GM19438 (cell line): ENCODE results near the gene SVOP.
"Not testable (repeated sequence)": the region's sequence is repeated elsewhere in the genome, so short reads cannot be mapped to it uniquely, and the experiment has no call there.

Source experiments
- ATAC-seq: cut with Tn5 transposase; IDR thresholded peaks from one replicate; pipeline ENCODE4 v1.9.1; 2021; ENCODE audit warnings: low read depth; ENCODE audit not compliant: unreplicated experiment

Gene SVOP

GRCh38 chr12:108896336-108896735 lies 124.5 kb downstream of the SVOP start:
- ATAC-seq = no peak

- ATAC-seq = no peak
Measured at GRCh38 chr12:108895220-108895802, 125.6 kb downstream of the SVOP start.

- ATAC-seq = no peak
Measured at GRCh38 chr12:108890208-108890607, 130.7 kb downstream of the SVOP start.

- no peak for ATAC-seq
Measured at GRCh38 chr12:108888031-108888430, 132.8 kb downstream of the SVOP start.

GRCh38 chr12:108886873-108887629 lies 133.8 kb downstream of the SVOP start:
- no peak for ATAC-seq

GRCh38 chr12:108884116-108885012 lies 136.5 kb downstream of the SVOP start:
- no peak for ATAC-seq

GRCh38 chr12:108881953-108882352 lies 138.9 kb downstream of the SVOP start:
- ATAC-seq = no peak

GRCh38 chr12:108879615-108880254 lies 141.1 kb downstream of the SVOP start, which contains the start of gene DAO:
TSS of gene DAO (plus strand) at chr12:108880092. CDS start at chr12:108885007, 4,915 bp downstream.
- ATAC-seq = no peak

- no peak for ATAC-seq
Measured at GRCh38 chr12:108876550-108876949, 144.3 kb downstream of the SVOP start.

- no peak for ATAC-seq
Measured at GRCh38 chr12:108875682-108876361, 145.0 kb downstream of the SVOP start.

- ATAC-seq = no peak
Measured at GRCh38 chr12:108875280-108875679, 145.6 kb downstream of the SVOP start.

GRCh38 chr12:108868781-108869180 lies 152.1 kb downstream of the SVOP start:
- ATAC-seq = no peak

GRCh38 chr12:108866083-108866482 lies 154.8 kb downstream of the SVOP start:
- ATAC-seq = not testable (repeated sequence)

- ATAC-seq = no peak
Measured at GRCh38 chr12:108865169-108865568, 155.7 kb downstream of the SVOP start.

GRCh38 chr12:108862588-108862959 lies 158.3 kb downstream of the SVOP start:
- no peak for ATAC-seq

- no peak for ATAC-seq
Measured at GRCh38 chr12:108861878-108862587, 158.8 kb downstream of the SVOP start.

GRCh38 chr12:108860443-108860842 lies 160.4 kb downstream of the SVOP start:
- no peak for ATAC-seq

GRCh38 chr12:108859923-108860291 lies 161.0 kb downstream of the SVOP start:
- ATAC-seq = no peak

- ATAC-seq = not testable (repeated sequence)
Measured at GRCh38 chr12:108859141-108859922, 161.5 kb downstream of the SVOP start.
